ENCODE measurements around the gene CMIP.

Gene CMIP

DNA sequence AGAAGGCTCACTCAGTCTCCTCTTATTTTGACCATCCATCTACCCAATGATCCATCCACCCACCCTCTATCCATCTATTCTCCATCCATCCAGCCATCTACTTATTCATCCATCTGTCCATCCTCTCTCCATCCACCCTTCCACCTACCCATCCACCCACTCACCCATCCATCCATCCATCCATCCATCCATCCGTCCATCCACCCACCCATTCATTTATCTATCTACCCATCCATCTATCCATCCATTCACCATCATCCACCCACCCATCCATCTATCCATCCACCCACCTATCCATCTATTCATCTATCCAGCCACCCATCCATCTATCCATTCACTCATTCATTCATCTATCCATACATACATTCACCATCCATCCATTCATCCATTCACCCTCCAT lies 288.7 kb downstream of the CMIP start:
- intact Hi-C loops (cut with DNase I; ENCODE audit: low total_unique reads) = no loop called here
- Histone ChIP-seq H3K36me3 (no peaks in the 10 kb centered on the region), H3K4me3 (no peak overlapping the region), H3K27ac (no peak overlapping the region), H3K4me1 (peaks cover 0 to 17% (median 13%) of the 10 kb centered on the region in 4 donors), H3K27me3 (peaks cover 4 to 10% of the 10 kb centered on the region in 2 donors), H3K9me3 (no peaks in the 10 kb centered on the region)
- TF ChIP-seq, protein P1, sequence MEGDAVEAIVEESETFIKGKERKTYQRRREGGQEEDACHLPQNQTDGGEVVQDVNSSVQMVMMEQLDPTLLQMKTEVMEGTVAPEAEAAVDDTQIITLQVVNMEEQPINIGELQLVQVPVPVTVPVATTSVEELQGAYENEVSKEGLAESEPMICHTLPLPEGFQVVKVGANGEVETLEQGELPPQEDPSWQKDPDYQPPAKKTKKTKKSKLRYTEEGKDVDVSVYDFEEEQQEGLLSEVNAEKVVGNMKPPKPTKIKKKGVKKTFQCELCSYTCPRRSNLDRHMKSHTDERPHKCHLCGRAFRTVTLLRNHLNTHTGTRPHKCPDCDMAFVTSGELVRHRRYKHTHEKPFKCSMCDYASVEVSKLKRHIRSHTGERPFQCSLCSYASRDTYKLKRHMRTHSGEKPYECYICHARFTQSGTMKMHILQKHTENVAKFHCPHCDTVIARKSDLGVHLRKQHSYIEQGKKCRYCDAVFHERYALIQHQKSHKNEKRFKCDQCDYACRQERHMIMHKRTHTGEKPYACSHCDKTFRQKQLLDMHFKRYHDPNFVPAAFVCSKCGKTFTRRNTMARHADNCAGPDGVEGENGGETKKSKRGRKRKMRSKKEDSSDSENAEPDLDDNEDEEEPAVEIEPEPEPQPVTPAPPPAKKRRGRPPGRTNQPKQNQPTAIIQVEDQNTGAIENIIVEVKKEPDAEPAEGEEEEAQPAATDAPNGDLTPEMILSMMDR (IDR thresholded peaks at IDR 0.05) = no peak
- DNase-seq = no peak

DNA sequence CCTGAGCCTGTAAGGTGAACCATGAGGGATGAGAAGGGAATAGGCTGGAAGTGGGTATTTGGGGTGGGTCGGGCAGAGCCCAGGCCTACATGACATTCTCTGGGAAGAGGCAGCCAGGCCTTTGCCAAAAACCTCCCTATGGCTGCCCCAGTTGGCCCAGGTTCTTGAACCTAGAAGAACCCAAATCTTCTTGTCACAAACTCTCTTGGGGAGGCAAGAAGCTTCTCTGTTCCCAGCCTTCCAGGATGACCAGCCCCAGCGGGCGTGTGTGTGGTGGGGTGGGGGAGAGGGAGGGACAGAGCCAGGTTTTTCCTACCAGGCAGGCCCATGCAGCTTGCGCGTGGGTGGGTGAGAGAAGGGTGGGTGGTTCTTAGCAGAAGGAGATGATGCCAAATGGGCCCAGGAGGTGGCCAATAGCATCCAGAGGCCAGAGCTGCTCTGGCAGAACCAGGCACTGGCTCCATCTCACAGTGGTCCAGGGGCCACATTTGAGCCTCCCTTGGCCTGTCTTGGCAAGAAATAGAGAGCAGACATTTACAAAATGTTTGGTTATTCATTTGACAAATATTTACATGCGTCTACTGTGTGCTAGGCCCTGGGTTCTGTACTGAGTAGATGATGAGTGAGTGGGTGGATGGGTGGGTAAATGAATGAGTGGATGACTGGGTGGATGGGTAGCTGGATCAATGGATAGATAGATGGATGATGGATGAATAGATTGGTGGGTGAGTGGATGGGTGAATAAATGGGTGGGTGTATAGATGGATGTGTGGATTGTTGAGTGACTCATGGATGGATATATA lies 290.2 kb downstream of the CMIP start:
- TF ChIP-seq, protein P1 (IDR thresholded peaks at IDR 0.05) = no peak
- H3K36me3 ChIP-seq = no peaks in the 10 kb centered on the region
- peaks cover 4 to 23% of the 10 kb centered on the region in 2 donors for H3K27me3 ChIP-seq
- H3K27ac ChIP-seq = no peak overlapping the region
- no peak overlapping the region for H3K4me3 ChIP-seq
- H3K4me1 ChIP-seq = peaks cover 0 to 19% (median 13%) of the 10 kb centered on the region in 4 donors
- no peak for DNase-seq
- no peaks in the 10 kb centered on the region for H3K9me3 ChIP-seq
- intact Hi-C loops (cut with DNase I; ENCODE audit: low total_unique reads) = loop anchor here (5.0 kb wide), 1 partner anchor 333 kb away; no protein-coding TSS in a partner anchor

DNA sequence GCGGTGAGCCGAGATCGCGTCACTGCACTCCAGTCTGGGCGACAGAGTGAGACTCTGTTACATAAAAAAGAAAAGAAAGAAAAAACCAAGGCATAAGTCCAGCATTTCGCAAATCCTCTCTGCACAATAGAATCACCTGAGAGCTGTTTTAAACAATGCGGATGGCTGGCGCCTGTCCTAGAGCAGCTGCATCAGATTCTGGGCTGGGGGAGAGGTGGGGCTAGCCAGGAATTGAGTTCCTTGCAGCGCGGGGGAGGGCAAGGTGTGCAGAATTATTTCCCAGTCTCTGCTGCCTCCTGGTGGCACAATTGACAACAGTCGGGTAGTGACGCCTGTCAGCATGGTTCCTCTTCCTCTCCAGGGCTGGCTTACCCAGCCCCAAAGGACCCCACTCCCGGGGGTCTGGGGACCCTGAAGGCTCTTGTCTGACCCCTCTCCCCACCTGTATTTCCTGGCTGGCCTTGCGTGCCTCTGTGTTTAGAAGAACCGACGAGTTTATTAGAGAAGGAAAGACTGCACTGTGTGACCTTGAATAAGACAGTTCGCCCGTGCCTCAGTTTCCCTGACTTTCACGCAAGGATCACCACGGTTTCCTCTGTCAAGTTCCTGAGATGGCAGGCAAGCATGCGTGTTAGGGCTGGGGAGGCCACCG lies 293.4 kb downstream of the CMIP start:
- no peaks in the 10 kb centered on the region for H3K9me3 ChIP-seq

DNA sequence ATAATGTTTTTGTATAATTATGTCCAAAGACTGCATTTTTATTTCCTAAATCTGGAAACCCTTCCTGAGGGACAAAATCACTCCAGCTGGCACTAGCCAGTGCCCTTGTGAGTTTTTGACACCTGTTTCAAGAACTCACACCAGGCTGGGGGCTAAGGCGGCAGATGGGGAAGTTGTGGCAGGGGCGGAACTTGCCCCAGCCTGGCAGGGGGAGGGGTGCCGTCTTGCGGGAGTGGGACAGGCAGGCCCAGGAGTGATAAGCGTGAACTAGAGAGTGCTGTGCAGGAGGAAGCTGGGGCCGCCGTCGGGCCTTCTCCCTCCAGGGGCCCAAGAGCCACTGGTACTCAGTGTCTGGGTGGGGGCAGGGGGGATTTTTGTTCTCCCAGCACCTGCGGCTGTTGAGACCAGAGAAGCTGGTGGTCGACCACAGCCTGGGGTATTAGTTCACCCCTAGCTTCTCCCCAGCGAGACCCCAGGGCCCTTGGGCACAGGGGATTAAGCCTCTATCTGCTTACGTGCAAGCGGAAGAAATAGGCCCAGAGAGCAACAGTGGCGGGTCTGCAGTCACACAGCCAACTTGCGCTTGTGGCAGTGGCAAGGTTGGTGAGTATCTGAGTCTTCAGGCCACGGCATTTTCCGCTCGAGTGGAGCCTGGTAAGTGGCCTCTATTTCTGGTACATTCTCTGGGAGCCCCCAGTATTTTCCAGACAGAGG lies 294.3 kb downstream of the CMIP start:
- intact Hi-C loops (cut with DNase I; ENCODE audit: low total_unique reads) = loop anchor here (5.0 kb wide), 1 partner anchor 337 kb away; no protein-coding TSS in a partner anchor
- no peak overlapping the region for H3K27ac ChIP-seq
- H3K4me3 ChIP-seq = no peak overlapping the region
- H3K9me3 ChIP-seq = no peaks in the 10 kb centered on the region
- H3K36me3 ChIP-seq = no peaks in the 10 kb centered on the region
- peak; percentile 49 to 79 for DNase-seq
- H3K4me1 ChIP-seq = peaks cover 0 to 8% (median 3%) of the 10 kb centered on the region in 4 donors
- TF ChIP-seq, protein P1 (IDR thresholded peaks at IDR 0.05) = no peak
- H3K27me3 ChIP-seq = peaks cover 0 to 18% of the 10 kb centered on the region in 2 donors

More for the DNA sequence above, 293.4 kb downstream of the CMIP start:
- Histone ChIP-seq H3K27ac (no peak overlapping the region), H3K27me3 (peaks cover 0 to 18% of the 10 kb centered on the region in 2 donors), H3K4me1 (peaks cover 0 to 8% (median 3%) of the 10 kb centered on the region in 4 donors), H3K36me3 (no peaks in the 10 kb centered on the region), H3K4me3 (peak overlapping the region in 1 of 2 donors; percentile 5)
- DNase-seq = peak; percentile 68 to 82
- intact Hi-C loops (cut with DNase I; ENCODE audit: low total_unique reads) = loop anchor here (5.0 kb wide), 1 partner anchor 336 kb away; no protein-coding TSS in a partner anchor
- TF ChIP-seq, protein P1 (IDR thresholded peaks at IDR 0.05) = peak; percentile 66 to 73

DNA sequence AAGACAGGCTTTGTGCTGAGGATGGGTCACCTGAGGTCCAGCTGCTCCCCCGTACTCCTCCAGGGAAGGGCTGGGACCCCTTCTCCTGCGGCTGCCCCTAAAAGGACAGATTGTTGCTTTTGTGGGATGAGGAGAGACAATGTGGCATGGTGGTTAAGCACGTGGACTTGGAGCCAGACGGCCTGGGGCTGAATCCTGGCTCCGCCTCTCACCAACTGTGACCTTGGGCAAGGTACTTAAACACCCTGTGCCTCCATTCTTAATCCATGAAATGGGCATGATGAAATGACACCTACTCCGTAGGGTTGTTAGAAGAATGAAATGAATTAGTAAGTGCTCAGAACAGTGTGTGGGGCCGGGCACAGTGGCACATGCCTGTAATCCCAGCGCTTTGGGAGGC lies 294.9 kb downstream of the CMIP start:
- peaks cover 0 to 18% of the 10 kb centered on the region in 2 donors for H3K27me3 ChIP-seq
- no peaks in the 10 kb centered on the region for H3K9me3 ChIP-seq
- no peak overlapping the region for H3K27ac ChIP-seq
- intact Hi-C loops (cut with DNase I; ENCODE audit: low total_unique reads) = loop anchor here (5.0 kb wide), 1 partner anchor 337 kb away; no protein-coding TSS in a partner anchor
- TF ChIP-seq, protein P1 (IDR thresholded peaks at IDR 0.05) = no peak
- DNase-seq = no peak
- H3K36me3 ChIP-seq = no peaks in the 10 kb centered on the region
- H3K4me1 ChIP-seq = peaks cover 0 to 8% (median 3%) of the 10 kb centered on the region in 4 donors
- H3K4me3 ChIP-seq = no peak overlapping the region
